HPDE6-E6E7 (cell line): ENCODE data around the gene AMY1B.
"Not testable (repeated sequence)": the region's sequence is repeated elsewhere in the genome, so short reads cannot be mapped to it uniquely, and the experiment has no call there.

Experiments used
- DNase-seq: peaks from one replicate; pipeline ENCODE4 v3.0.0; 2011; ENCODE audit warnings: missing footprints; ENCODE audit errors: extremely low spot score

Gene AMY1B

GRCh38 chr1:103696110-103696509, at the start of gene AMY1B:
TSS of gene AMY1B (minus strand) at chr1:103696210. CDS start at chr1:103695639, 571 bp downstream.
- not testable (repeated sequence) for DNase-seq

- DNase-seq: not testable (repeated sequence)
Measured at GRCh38 chr1:103745040-103745439, 49.0 kb upstream of the AMY1B start.

GRCh38 chr1:103744449-103744848, 48.4 kb upstream of the AMY1B start:
- not testable (repeated sequence) for DNase-seq

GRCh38 chr1:103738031-103738430, 42.0 kb upstream of the AMY1B start:
- DNase-seq: not testable (repeated sequence)

- not testable (repeated sequence) for DNase-seq
Measured at GRCh38 chr1:103735334-103735733, 39.3 kb upstream of the AMY1B start.

GRCh38 chr1:103721473-103721872, 25.5 kb upstream of the AMY1B start:
- DNase-seq: not testable (repeated sequence)

- DNase-seq: not testable (repeated sequence)
Measured at GRCh38 chr1:103717404-103717803, 21.4 kb upstream of the AMY1B start.

GRCh38 chr1:103710381-103710780, 14.4 kb upstream of the AMY1B start:
- DNase-seq: not testable (repeated sequence)

GRCh38 chr1:103707670-103708069, 11.7 kb upstream of the AMY1B start:
- not testable (repeated sequence) for DNase-seq

GRCh38 chr1:103701256-103701655, 5.2 kb upstream of the AMY1B start:
- not testable (repeated sequence) for DNase-seq

- not testable (repeated sequence) for DNase-seq
Measured at GRCh38 chr1:103700669-103701068, 4.7 kb upstream of the AMY1B start.

GRCh38 chr1:103697430-103697829, 1.4 kb upstream of the AMY1B start:
- DNase-seq: not testable (repeated sequence)

GRCh38 chr1:103676335-103676734, 19.7 kb downstream of the AMY1B start:
- DNase-seq: not testable (repeated sequence)

GRCh38 chr1:103655460-103655859, 40.5 kb downstream of the AMY1B start, which contains the start of gene AMY1A:
TSS of gene AMY1A (plus strand) at chr1:103655760. CDS start at chr1:103656331, 571 bp downstream.
- not testable (repeated sequence) for DNase-seq

GRCh38 chr1:103654133-103654532, 41.9 kb downstream of the AMY1B start:
- not testable (repeated sequence) for DNase-seq

- not testable (repeated sequence) for DNase-seq
Measured at GRCh38 chr1:103650889-103651288, 45.1 kb downstream of the AMY1B start.

GRCh38 chr1:103650305-103650704, 45.7 kb downstream of the AMY1B start:
- not testable (repeated sequence) for DNase-seq

GRCh38 chr1:103643908-103644307, 52.1 kb downstream of the AMY1B start:
- DNase-seq: not testable (repeated sequence)

- DNase-seq: not testable (repeated sequence)
Measured at GRCh38 chr1:103641194-103641593, 54.8 kb downstream of the AMY1B start.
